Superior temporal gyrus (tissue), 1 donor: ENCODE measurements around the gene LRRFIP1.
"Not testable (repeated sequence)": the region's sequence is repeated elsewhere in the genome, so short reads cannot be mapped to it uniquely, and the experiment has no call there.

ENCODE experiments used
- DNase-seq: peaks from one replicate; pipeline ENCODE4 v3.0.0-alpha.2; 2016; ENCODE audit errors: extremely low spot score

LRRFIP1 gene

GRCh38 chr2:237597196-237598145 lies 29.9 kb upstream of the LRRFIP1 start:
- no peak for DNase-seq

DNA sequence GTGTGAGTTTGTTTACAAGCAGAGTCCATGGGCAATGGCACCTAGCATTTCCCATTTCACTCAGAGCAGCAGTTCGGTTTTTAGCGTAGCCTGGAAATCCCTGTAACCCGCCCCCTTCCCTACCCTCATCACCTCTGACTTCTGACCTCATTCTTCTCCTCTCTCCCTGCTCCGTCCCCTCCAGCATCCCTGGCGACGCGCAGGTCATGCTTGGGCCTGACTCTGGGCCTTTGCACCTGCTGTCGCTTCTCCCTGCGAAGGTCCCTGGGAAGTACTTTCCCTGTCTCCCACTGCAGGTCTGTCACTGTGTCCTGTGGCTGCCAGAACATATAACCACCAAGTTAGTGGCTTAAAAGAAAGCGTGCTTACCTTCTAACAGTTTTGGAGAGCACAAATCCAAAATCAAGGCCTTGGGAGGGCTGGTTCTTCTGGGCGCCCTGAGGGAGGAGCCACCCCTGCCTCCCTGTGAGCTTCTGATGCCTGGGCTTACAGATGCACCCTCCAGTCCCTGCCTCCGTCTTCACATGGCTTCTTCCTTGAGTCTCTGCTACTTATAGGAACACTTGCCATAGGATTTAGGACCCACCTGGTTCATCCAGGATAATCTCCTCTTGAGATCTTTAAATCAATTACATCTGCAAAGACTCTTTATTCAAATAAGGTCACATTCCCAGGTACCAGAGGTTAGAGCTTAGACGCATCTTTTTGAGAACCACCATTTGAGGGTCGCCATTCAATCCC lies 28.7 kb upstream of the LRRFIP1 start:
- DNase-seq = no peak

DNA sequence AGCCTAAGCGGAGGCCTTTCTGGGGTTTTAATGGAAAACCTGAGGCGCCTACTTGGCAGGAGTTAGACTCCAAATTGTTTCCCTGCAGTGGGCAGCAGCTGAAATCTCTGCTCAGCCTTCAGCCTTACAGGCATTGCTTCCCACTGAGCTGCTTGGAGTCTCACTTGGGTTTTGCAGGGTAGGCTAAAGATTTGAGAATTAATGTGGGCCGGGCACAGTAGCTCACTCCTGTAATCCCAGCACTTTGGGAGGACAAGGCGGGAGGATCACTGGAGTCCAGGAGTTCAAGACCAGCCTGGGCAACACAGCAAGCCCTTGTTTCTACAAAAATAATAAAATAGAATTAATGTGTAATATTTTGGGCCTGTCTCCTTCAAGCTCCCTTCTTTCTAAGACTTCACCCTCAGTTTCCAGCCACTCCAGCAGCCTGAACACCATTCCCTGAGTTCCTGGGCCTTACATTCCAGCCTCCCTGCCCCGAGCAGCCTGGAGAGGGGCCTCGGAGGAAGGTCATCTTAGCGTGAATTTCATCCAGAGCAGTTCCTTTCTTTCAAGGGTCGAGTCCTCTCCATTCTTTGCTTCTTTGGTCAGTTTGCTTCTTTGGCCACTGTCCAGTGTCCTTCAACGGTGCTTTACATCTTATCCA lies 27.8 kb upstream of the LRRFIP1 start:
- DNase-seq = no peak

DNA sequence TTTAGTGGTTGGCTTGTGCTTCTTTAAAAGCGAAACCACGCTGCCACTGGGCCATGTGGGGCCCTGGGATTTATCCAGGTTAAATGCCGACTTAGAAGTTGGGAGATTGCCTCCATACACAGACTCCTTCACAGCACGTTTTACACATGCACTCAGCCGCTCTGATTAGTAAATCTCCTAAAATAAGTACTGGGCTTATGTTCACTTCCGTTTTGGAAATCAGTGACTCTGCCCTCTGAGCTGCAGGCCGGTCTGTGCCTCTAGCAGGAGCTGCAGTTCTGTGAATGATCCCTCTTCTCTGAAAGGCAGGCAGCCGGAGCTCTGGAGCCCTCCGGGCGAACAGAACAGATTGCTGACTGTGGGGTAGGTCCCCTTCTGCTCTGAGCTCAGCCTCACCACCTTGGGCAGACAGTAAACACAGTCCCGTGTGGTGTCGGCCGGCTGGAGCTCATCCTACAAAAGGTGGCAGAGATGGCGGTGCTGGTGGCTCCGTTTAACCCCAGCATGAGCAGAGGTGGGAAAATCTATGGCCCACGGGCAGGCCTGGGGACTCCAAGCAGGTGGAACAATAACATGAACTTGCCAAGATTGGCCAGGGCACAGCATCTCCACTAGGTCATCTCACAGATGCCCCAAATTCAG lies 27.1 kb upstream of the LRRFIP1 start:
- no peak for DNase-seq

DNA sequence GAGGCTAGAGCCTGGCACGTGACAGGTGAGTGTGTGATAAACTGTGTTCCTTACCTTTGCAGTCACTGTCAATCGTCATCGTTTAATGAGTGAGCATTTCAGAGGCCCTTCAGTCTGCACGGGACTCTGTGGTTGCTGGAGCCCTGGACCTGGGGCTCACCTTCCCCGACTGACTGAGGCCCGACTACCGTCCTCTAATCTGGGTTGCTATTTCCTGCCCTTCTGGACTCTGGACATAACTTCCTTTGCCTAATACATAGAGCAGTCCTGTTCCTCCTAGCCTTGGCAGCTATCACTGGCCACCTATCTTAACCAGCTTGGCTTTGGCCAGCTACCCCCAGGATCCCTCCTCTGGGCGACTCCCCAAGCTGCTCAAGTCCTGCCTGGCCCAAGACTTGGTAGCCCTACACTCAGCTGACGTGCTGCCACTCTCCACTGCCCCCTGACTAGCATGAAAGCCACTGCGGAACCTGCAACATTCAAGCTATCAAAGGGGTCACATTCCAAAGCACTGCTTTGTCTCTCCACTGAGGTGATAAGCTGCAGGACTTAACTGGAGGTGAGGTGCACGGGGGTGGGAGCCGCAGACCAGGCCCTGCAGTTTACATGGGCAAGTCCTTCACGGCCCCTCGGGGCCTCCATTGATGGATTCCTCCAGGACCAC lies 25.8 kb upstream of the LRRFIP1 start:
- DNase-seq = no peak

DNA sequence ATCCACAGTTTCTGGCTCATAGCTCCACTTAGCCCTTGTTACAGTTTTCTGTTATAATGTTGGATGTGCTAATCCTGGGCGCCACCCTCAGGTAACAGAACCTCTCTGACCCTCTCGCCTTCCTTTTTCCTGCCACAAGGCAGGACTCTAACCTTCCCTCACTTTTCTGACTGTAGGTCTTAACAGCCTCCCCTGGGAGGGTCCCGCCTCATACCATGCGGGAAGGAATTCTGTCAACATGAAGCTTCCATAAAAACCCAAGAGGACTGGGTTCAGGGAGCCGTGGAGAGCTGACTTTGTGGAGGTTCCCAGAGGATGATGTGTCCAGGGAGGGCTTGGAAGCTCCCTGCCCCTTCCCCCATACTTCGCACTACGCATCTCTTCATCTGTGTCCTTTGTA lies 25.0 kb upstream of the LRRFIP1 start:
- no peak for DNase-seq

DNA sequence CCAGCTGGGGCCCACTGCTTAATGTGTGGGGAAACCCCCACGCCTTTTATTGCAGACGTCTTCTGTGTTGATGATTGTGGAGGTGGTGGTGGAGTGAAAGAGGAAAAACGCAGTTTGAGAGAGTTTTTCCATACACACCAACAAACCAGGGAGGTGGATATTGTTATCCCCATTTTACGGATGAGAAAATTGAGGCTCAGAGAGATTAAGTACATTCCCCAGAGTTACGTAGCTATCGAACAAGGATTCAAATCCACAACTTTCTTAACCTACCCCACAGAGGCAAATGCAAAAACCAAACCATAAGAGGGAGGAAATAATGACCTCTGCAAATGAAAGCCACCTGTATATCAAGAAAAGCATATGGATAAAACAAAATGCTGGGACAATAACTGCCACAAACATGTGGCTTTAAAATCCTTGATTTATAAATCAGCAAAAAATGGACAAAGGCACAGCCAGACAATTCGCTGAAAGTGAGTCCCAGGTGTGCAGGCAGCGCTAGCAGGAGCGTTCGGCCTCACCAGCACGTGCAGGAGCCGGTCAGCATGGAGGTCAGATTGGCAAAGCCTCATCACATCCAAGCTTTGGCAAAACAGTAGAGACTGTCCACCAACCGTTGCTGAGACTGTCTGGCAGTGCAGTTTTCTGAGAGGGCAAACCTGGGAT lies 24.2 kb upstream of the LRRFIP1 start:
- no peak for DNase-seq

GRCh38 chr2:237603718-237604362 lies 23.5 kb upstream of the LRRFIP1 start:
- no peak for DNase-seq

DNA sequence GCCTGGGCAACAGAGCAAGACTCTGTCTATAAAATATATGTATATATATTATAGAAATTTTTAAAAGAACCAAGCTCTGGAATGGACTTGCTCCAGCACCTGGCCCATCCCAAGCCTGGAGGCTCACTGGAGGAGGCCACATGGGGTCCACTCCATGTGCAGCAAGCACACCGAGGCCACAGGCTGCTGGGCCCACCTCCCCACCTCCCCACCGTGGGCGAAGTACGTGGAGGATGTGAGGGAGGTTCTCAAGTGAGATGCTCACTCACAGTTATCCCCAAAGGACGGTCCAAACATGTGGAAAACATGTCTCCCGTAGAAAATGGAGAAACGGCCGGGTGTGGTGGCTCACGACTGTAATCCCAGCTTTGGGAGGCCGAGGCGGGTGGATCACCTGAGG lies 23.0 kb upstream of the LRRFIP1 start:
- no peak for DNase-seq

- DNase-seq = no peak
Observed at GRCh38 chr2:237604960-237605359, 22.4 kb upstream of the LRRFIP1 start.

GRCh38 chr2:237606522-237606921 lies 20.9 kb upstream of the LRRFIP1 start:
- not testable (repeated sequence) for DNase-seq

DNA sequence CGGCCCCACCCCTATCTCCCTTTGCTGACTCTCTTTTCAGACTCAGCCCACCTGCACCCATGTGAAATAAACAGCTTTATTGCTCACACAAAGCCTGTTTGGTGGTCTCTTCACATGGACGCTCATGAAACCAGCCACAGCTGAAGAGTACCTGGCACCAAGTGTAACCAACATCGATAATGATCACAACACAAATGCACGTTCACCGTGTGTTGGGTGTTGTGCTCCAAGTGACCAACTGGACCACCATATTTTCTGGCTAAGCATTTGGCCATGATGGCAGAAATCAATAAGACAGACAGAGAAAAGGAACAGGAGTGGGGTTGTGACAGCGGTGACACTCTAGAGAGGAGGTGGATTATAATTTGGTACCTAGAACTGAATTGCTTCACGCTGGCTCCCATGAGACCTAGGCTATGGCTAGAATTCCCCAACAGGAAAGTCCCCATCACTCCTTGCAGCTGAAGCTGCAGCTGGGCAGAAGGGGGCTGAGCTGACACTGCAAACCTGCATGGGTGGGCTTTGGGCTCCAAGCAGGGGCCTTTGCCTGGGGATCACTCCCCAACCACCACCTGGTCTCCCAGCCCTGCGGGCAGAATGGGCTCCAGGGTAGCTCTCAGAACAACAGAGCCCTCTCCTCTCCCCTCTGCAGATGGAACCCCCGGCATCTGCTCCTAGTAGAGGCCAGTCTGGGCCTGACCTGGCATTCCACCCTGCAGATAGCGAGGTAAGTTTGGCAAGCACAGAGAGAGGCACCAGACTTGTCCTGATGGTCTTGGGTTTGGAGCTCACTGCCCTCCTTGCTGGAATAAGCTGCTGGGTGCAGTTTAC lies 14.6 kb upstream of the LRRFIP1 start:
- no peak for DNase-seq

DNA sequence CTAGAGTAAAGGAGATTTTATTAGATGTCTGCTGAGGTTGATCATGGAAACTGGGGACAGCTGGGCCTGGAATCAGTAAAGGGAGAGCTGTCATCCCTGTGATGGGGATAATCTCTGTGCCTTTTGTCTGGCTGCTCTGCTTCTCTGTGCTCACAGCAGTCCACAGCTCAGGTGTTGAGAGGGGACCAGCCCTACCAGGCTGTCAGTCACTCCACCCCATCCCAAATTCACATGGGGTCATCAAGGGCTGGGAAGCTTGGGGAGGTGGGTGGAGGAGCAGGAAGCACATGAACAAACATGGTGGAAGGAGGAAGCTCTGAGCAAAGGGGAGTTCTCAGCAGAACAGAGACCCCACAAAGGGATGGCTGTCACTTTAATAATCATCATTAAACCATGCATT lies 13.7 kb upstream of the LRRFIP1 start:
- DNase-seq = no peak

- DNase-seq = no peak
Observed at GRCh38 chr2:237614151-237614720, 13.2 kb upstream of the LRRFIP1 start.

DNA sequence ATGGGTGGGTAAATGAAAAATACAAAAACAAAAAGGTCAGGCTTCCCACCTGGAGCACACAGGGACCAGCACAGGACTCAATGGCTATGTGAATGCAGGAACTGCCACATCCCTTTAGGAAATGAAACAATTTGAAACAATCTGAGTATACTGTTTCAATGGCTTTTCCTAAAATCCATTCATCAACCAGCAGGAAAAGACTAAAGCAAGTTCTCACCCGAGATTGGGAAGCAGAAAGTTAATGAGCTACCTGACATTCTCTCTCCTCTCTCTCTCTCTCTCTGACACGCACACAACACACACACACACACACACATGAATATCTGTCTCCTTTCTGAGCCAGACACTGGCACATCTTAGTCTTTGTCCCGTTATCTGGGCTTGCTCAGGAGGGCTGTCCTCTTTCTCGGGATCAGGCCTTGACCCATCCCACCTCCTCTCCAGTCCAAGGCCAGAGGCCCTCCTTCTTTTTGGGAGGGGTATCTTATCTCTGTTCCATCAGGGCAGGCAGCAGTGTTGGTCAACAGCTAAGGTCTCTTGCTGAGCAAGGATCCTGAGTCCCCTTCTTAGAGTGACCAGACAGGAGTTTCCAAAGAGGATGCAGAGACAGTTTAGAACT lies 11.6 kb upstream of the LRRFIP1 start:
- no peak for DNase-seq

DNA sequence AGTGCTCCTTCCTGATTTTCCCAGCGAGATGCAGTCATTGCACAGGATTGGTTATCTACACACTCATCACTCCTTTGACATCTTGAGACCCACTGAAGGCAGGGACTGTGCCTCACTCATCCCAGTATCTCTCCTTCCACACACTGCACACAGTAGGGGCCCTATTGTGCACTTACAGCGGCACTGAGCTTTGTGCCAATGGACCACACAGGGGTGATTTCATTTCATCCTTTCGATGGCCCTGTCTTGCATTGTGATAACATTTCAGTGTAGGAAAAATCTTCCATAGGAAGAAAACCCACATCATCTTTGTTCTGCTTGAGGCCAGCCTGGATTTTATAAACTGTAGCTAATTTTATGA lies 11.0 kb upstream of the LRRFIP1 start:
- DNase-seq = no peak

GRCh38 chr2:237616734-237617586 lies 10.4 kb upstream of the LRRFIP1 start:
- DNase-seq = peak; percentile 70

GRCh38 chr2:237617587-237617982 lies 9.8 kb upstream of the LRRFIP1 start:
- DNase-seq = no peak
